Neuronal stem cell (in vitro differentiated cells): ENCODE measurements around the gene HTATIP2.

Experiments
- DNase-seq: peaks from one replicate; pipeline ENCODE4 v3.0.0-alpha.2; 2013; ENCODE audit warnings: low spot score
- H2AFZ ChIP-seq: one replicate; pipeline ENCODE4 v1.6.1; 2013; ENCODE audit warnings: mild to moderate bottlenecking, low read length, inconsistent platforms
- H2AK5ac ChIP-seq: 2 replicates; pipeline ENCODE4 v1.6.1; 2013; ENCODE audit warnings: low read depth, mild to moderate bottlenecking, inconsistent platforms, low read length, moderate library complexity, mixed read lengths
- H2BK120ac ChIP-seq: 2 replicates; pipeline ENCODE4 v1.6.1; 2013; ENCODE audit warnings: low read depth, mild to moderate bottlenecking, inconsistent platforms, low read length, moderate library complexity, mixed read lengths
- H2BK12ac ChIP-seq: one replicate; pipeline ENCODE4 v1.6.1; 2013; ENCODE audit warnings: low read length, inconsistent platforms
- H2BK15ac ChIP-seq: 2 replicates; pipeline ENCODE4 v1.6.1; 2013; ENCODE audit warnings: mild to moderate bottlenecking, low read length, inconsistent platforms, mixed read lengths
- H2BK5ac ChIP-seq: one replicate; pipeline ENCODE4 v1.6.1; 2013; ENCODE audit warnings: inconsistent platforms, mild to moderate bottlenecking, low read length, moderate library complexity
- H3K14ac ChIP-seq: one replicate; pipeline ENCODE4 v1.6.1; 2013; ENCODE audit warnings: low read length, inconsistent platforms
- H3K18ac ChIP-seq: 2 replicates; pipeline ENCODE4 v1.6.1; 2013; ENCODE audit warnings: low read length, inconsistent platforms
- H3K23ac ChIP-seq: 2 replicates; pipeline ENCODE4 v1.6.1; 2013; ENCODE audit warnings: low read depth, mild to moderate bottlenecking, mixed read lengths, low read length, inconsistent platforms; ENCODE audit not compliant: poor library complexity
- H3K27ac ChIP-seq: replicated peaks from 3 replicates; pipeline ENCODE4 v1.5.1; 2013; ENCODE audit warnings: low read length, inconsistent platforms
- H3K27me3 ChIP-seq, 3 experiments: 2 replicates each; pipeline ENCODE4 v1.6.1; 2013; ENCODE audit warnings: low read length in 3 of 3, mild to moderate bottlenecking in 2 of 3, inconsistent platforms in 1 of 3, low read depth in 1 of 3, mixed read lengths in 1 of 3, moderate library complexity in 1 of 3; ENCODE audit not compliant: control insufficient read depth in 3 of 3, insufficient read depth in 3 of 3
- H3K36me3 ChIP-seq, 2 donors: replicated peaks in 1 of 2; 2 replicates each; pipeline ENCODE4 v1.6.1; 2013; ENCODE audit warnings: low read length in 2 of 2; ENCODE audit not compliant: control insufficient read depth in 2 of 2, insufficient read depth in 2 of 2
- H3K4ac ChIP-seq: 2 replicates; pipeline ENCODE4 v1.6.1; 2013; ENCODE audit warnings: inconsistent platforms, mild to moderate bottlenecking, low read length, moderate library complexity
- H3K4me1 ChIP-seq, 2 donors: 1 replicate in 1 of 2; 2 replicates in 1 of 2; pipeline ENCODE4 v1.6.1; 2013; ENCODE audit warnings: low read length in 2 of 2, low read depth in 1 of 2; ENCODE audit not compliant: control insufficient read depth in 2 of 2, insufficient read depth in 1 of 2
- H3K4me2 ChIP-seq: one replicate; pipeline ENCODE4 v1.6.1; 2013; ENCODE audit warnings: mild to moderate bottlenecking, low read length, inconsistent platforms; ENCODE audit not compliant: insufficient read depth, poor library complexity, severe bottlenecking
- H3K4me3 ChIP-seq, 2 donors: 2 replicates each; pipeline ENCODE4 v1.5.1; 2013; ENCODE audit warnings: low read length in 2 of 2, mild to moderate bottlenecking in 2 of 2, inconsistent platforms in 1 of 2, moderate library complexity in 1 of 2
- H3K79me1 ChIP-seq: one replicate; pipeline ENCODE4 v1.6.1; 2013; ENCODE audit warnings: low read depth, mild to moderate bottlenecking, inconsistent platforms, low read length, moderate library complexity
- H3K9ac ChIP-seq: one replicate; pipeline ENCODE4 v1.6.1; 2013; ENCODE audit warnings: mild to moderate bottlenecking, low read depth, low read length, inconsistent platforms; ENCODE audit not compliant: poor library complexity
- H3K9me3 ChIP-seq, 2 donors: replicated peaks in 1 of 2; 2 replicates each; pipeline versions ENCODE3 to v1.6.1; 2013; ENCODE audit warnings: low read length in 2 of 2, mild to moderate bottlenecking in 2 of 2, inconsistent platforms in 1 of 2, low read depth in 1 of 2, mixed read lengths in 1 of 2, moderate library complexity in 1 of 2; ENCODE audit not compliant: control insufficient read depth in 2 of 2, insufficient read depth in 1 of 2
- H4K8ac ChIP-seq: one replicate; pipeline ENCODE4 v1.6.1; 2013; ENCODE audit warnings: low read depth, mild to moderate bottlenecking, inconsistent platforms, low read length, moderate library complexity
- H4K91ac ChIP-seq: one replicate; pipeline ENCODE4 v1.6.1; 2013; ENCODE audit warnings: low read length, low read depth, mild to moderate bottlenecking, inconsistent platforms; ENCODE audit not compliant: poor library complexity
- WGBS, 2 donors: extraction: QIAGEN DNeasy Blood & Tissue Kit; methylation state at CpG; one replicate each; pipeline ENCODE4 v1.1.7; 2013; ENCODE audit warnings: missing lambda C conversion rate in 2 of 2, mixed read lengths in 1 of 2; ENCODE audit not compliant: insufficient read length in 2 of 2, insufficient replicate concordance in 1 of 2; ENCODE audit errors: extremely low coverage in 2 of 2; 5-methylcytosine and 5-hydroxymethylcytosine counted together

HTATIP2 gene

DNA sequence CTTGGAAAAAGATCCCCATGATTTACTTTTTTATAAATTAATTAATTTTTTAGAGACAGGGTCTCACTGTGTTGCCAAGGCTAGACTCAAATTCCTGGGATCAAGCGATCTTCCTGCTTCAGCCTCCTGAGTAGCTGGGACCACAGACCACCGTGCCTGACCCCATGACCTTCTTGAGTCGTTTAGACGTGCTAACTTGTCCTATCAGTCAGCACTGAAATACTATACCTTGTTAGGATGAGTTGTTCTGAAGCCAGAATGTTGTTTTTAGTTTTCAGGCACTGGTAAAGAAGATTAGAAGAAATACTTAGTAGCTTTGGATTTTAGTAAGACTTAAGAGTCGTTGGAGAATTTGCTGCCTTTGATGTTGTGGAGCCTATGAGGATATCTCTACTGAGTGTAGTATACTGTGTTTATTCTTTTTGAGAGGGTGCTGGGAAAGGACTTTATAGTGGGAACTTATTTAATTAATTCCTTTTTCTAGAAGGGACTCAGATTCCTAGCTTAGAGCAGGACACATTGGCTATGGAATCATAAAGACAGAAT, 8.6 kb downstream of the HTATIP2 start:
- no peak overlapping the region for H3K4me2 ChIP-seq
- H3K27me3 ChIP-seq: no peaks in the 10 kb centered on the region
- H3K4ac ChIP-seq: no peak overlapping the region
- no peak for DNase-seq
- H3K4me1 ChIP-seq: peaks cover 0 to 1% of the 10 kb centered on the region in 2 donors
- H2BK5ac ChIP-seq: no peak overlapping the region
- no peak overlapping the region for H3K14ac ChIP-seq
- H3K36me3 ChIP-seq: no peaks in the 10 kb centered on the region
- no peak overlapping the region for H3K27ac ChIP-seq
- no peak overlapping the region for H4K91ac ChIP-seq
- H3K9me3 ChIP-seq: no peaks in the 10 kb centered on the region
- H2BK12ac ChIP-seq: no peak overlapping the region
- no peak overlapping the region for H3K9ac ChIP-seq
- no peaks in the 10 kb centered on the region for H3K79me1 ChIP-seq
- H2BK120ac ChIP-seq: no peak overlapping the region
- H2BK15ac ChIP-seq: no peak overlapping the region
- H2AFZ ChIP-seq: no peak overlapping the region
- no peak overlapping the region for H3K23ac ChIP-seq
- no peak overlapping the region for H4K8ac ChIP-seq
- no peak overlapping the region for H3K4me3 ChIP-seq
- no CpG with 5 or more reads among the region's 5 CpGs for WGBS, 2 donors
- no peak overlapping the region for H2AK5ac ChIP-seq
- no peak overlapping the region for H3K18ac ChIP-seq

DNA sequence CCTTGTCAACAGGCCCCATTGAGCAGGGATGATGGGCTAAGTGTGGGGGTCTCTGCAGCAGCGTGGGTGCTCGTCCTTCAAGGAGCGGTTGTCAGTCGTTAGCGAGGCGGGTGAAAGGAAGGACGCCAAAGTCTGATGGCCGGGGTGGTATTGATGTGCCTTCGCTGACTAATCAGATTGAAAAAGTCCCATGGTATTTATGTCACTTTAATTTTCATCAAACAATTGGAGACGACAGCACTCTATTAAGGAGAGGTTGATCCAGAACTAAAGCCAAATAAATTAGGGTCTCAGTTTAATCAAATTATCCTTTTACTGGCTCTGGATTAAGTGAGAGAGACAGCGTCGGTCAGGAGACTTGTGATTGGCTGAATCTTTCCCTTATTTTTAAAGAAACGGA, 9.6 kb downstream of the HTATIP2 start:
- WGBS, 2 donors: no CpG with 5 or more reads among the region's 13 CpGs
- no peaks in the 10 kb centered on the region for H3K79me1 ChIP-seq
- H3K4ac ChIP-seq: no peak overlapping the region
- no peak for DNase-seq
- no peak overlapping the region for H3K27ac ChIP-seq
- H3K4me3 ChIP-seq: no peak overlapping the region
- H2BK120ac ChIP-seq: no peak overlapping the region
- H3K9me3 ChIP-seq: no peaks in the 10 kb centered on the region
- H2BK15ac ChIP-seq: no peak overlapping the region
- no peak overlapping the region for H2AFZ ChIP-seq
- H3K36me3 ChIP-seq: no peaks in the 10 kb centered on the region
- no peak overlapping the region for H4K8ac ChIP-seq
- no peak overlapping the region for H3K18ac ChIP-seq
- H3K9ac ChIP-seq: no peak overlapping the region
- no peaks in the 10 kb centered on the region for H3K27me3 ChIP-seq
- no peak overlapping the region for H2BK12ac ChIP-seq
- H2BK5ac ChIP-seq: no peak overlapping the region
- no peak overlapping the region for H2AK5ac ChIP-seq
- no peak overlapping the region for H3K23ac ChIP-seq
- peaks cover 0 to 1% of the 10 kb centered on the region in 2 donors for H3K4me1 ChIP-seq
- H4K91ac ChIP-seq: no peak overlapping the region
- H3K4me2 ChIP-seq: no peak overlapping the region
- H3K14ac ChIP-seq: no peak overlapping the region

DNA sequence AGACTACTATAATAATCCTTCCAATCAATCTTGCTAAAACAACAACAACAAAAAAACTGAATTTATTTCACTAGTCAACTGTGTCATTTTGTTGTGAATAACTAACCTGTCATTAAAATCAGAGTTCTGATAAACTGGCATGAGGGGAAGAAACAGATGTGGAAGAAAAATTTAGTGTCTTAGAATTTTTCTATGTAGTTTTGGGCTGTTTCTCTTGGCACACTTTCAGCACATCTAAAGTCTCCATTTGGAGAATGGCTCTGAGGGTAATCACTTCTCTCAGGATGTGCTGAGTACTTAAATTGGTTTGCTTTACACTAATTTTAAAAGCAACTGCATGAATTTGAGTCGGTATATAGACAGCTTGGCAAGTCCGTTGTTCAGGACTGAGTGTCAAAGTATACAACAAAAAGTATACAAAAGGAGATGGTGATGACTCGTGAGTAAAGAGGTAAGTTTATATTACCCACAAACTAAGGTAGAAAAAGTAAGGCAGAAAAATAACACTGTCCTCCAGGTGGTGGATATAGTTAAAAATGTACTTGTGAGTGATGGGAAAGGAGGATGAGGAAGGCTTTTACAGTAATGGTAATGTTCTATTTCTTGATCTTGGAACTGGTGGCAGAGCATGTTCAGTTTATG, 10.2 kb downstream of the HTATIP2 start:
- H3K27ac ChIP-seq: no peak overlapping the region
- H3K4me2 ChIP-seq: no peak overlapping the region
- H3K9ac ChIP-seq: no peak overlapping the region
- no peak overlapping the region for H2BK12ac ChIP-seq
- no peak for DNase-seq
- no peaks in the 10 kb centered on the region for H3K79me1 ChIP-seq
- WGBS, 2 donors: no CpG with 5 or more reads among the region's 3 CpGs
- no peak overlapping the region for H2AK5ac ChIP-seq
- no peak overlapping the region for H3K4ac ChIP-seq
- H3K18ac ChIP-seq: no peak overlapping the region
- no peaks in the 10 kb centered on the region for H3K36me3 ChIP-seq
- no peak overlapping the region for H3K4me3 ChIP-seq
- H4K91ac ChIP-seq: no peak overlapping the region
- no peak overlapping the region for H2BK15ac ChIP-seq
- H2BK5ac ChIP-seq: no peak overlapping the region
- no peak overlapping the region for H3K23ac ChIP-seq
- H3K27me3 ChIP-seq: no peaks in the 10 kb centered on the region
- H3K4me1 ChIP-seq: no peaks in the 10 kb centered on the region
- no peak overlapping the region for H2BK120ac ChIP-seq
- no peak overlapping the region for H2AFZ ChIP-seq
- H3K14ac ChIP-seq: no peak overlapping the region
- H4K8ac ChIP-seq: no peak overlapping the region
- H3K9me3 ChIP-seq: no peaks in the 10 kb centered on the region

DNA sequence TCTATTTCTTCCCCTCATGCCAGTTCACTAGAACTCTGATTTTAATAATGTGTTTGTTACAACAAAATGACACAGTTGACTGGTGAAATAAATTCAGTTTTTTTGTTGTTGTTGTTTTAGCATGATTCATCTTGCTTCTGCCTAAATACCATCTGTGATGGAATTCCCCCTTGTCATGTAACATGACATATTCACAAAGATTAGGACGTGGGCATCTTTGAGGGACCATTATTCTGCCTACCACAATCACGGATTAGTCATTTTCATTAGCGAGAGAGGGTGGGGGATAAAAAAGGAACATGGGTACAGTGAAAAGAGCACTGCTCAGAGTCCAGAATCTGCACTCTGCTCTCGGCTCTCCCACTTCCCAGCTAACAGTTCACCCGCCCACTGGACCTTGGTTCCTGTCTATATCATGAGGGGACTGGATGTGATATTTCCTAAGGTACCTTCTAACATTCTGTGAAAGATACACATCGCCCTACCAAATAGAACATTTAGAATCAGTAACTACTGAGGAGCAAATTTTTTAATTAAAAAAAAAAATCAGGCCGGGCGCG, 11.3 kb downstream of the HTATIP2 start:
- Histone ChIP-seq H3K14ac (no peak overlapping the region), H2AFZ (no peak overlapping the region), H3K4me2 (no peak overlapping the region), H2BK12ac (no peak overlapping the region), H3K79me1 (no peaks in the 10 kb centered on the region), H2BK15ac (no peak overlapping the region), H2AK5ac (no peak overlapping the region), H2BK120ac (no peak overlapping the region), H3K27me3 (no peaks in the 10 kb centered on the region), H4K8ac (no peak overlapping the region), H3K18ac (no peak overlapping the region), H3K9ac (no peak overlapping the region), H3K9me3 (no peaks in the 10 kb centered on the region), H3K4ac (no peak overlapping the region), H3K23ac (no peak overlapping the region), H3K36me3 (no peaks in the 10 kb centered on the region), H4K91ac (no peak overlapping the region), H3K4me1 (no peaks in the 10 kb centered on the region), H2BK5ac (no peak overlapping the region), H3K4me3 (no peak overlapping the region), H3K27ac (no peak overlapping the region)
- no CpG with 5 or more reads among the region's 9 CpGs for WGBS, 2 donors
- no peak for DNase-seq
